ENCODE results near the gene PTPRO.

The PTPRO gene

GRCh38 chr12:15574353-15574752 is 252.0 kb downstream of the PTPRO start:
- no peak for DNase-seq

GRCh38 chr12:15575671-15576541 is 253.6 kb downstream of the PTPRO start:
- no peak for DNase-seq

- no peak for DNase-seq
These were observed 258.1 kb downstream of the PTPRO start for GRCh38 chr12:15580431-15580830.

GRCh38 chr12:15581006-15581405 is 258.7 kb downstream of the PTPRO start:
- DNase-seq, result no peak

GRCh38 chr12:15583804-15584203 is 261.5 kb downstream of the PTPRO start:
- DNase-seq, result no peak

- DNase-seq, result peak; percentile 11 to 12
These were observed 262.2 kb downstream of the PTPRO start for GRCh38 chr12:15584366-15585041.

- DNase-seq, result no peak
These were observed 267.2 kb downstream of the PTPRO start for GRCh38 chr12:15589328-15590032.

- DNase-seq, result peak; percentile 53 to 64
These were observed 268.0 kb downstream of the PTPRO start for GRCh38 chr12:15590180-15590826.

- no peak for DNase-seq
These were observed 269.5 kb downstream of the PTPRO start for GRCh38 chr12:15591811-15592210.

GRCh38 chr12:15592934-15593333 is 270.6 kb downstream of the PTPRO start:
- no peak for DNase-seq

GRCh38 chr12:15596174-15596573 is 273.9 kb downstream of the PTPRO start:
- no peak for DNase-seq

- no peak for DNase-seq
These were observed 275.0 kb downstream of the PTPRO start for GRCh38 chr12:15597125-15597830.

- no peak for DNase-seq
These were observed 277.1 kb downstream of the PTPRO start for GRCh38 chr12:15599266-15600037.

- DNase-seq, result no peak
These were observed 278.1 kb downstream of the PTPRO start for GRCh38 chr12:15600223-15600935.

GRCh38 chr12:15601210-15601800 is 279.0 kb downstream of the PTPRO start:
- no peak for DNase-seq

GRCh38 chr12:15602051-15602672 is 279.9 kb downstream of the PTPRO start:
- DNase-seq, result no peak

GRCh38 chr12:15603474-15604085 is 281.3 kb downstream of the PTPRO start:
- no peak for DNase-seq

- DNase-seq, result peak in 1 of 2 experiments; percentile 1
These were observed 283.7 kb downstream of the PTPRO start for GRCh38 chr12:15605881-15606590.

GRCh38 chr12:15608406-15608805 is 286.1 kb downstream of the PTPRO start:
- DNase-seq, result no peak

Measured in Kasumi-1 (cell line).